OCI-LY7 (cell line): ENCODE data around the gene INSR.

ENCODE experiments used
- CTCF ChIP-seq: fragments of 200-600 bp; sonication (generic); conservative IDR thresholded peaks from 2 replicates; pipeline ENCODE4 v1.5.1; 2014; ENCODE audit warnings: mild to moderate bottlenecking, antibody characterized with exemption, low read length, moderate library complexity, mixed read lengths
- EZH2phosphoT487 ChIP-seq: fragments of 200-600 bp; sonication (generic); IDR thresholded peaks from 2 replicates; pipeline ENCODE4 v1.6.1; 2018; ENCODE audit warnings: low read depth, borderline replicate concordance, mild to moderate bottlenecking, mixed run types, antibody characterized with exemption, low read length, moderate library complexity, mixed read lengths

- no peak for TF ChIP-seq CTCF
- TF ChIP-seq EZH2phosphoT487: no peak
Measured at GRCh38 chr19:7161292-7161691, 132.9 kb downstream of the INSR start.
